Chondrocyte (in vitro differentiated cells): ENCODE data around the gene KCNK7. TPM values are rescaled to one million over a fixed set of nuclear protein-coding genes. Genes with fewer than 3 reads are reported as not detected.
A peak's percentile ranks its signal among the peaks of the same experiment; 100 is the strongest.

Experiments used
- DNase-seq: peaks from one replicate; pipeline ENCODE4 v3.0.0; 2021; ENCODE audit warnings: mixed read lengths, low spot score
- H3K27ac Mint-ChIP-seq: one replicate; pipeline ENCODE4 v1.8.0; 2021; ENCODE audit warnings: mild to moderate bottlenecking, moderate library complexity, mixed read lengths; ENCODE audit not compliant: unreplicated experiment
- H3K27me3 Mint-ChIP-seq: 2 replicates; pipeline ENCODE4 v1.8.0; 2021; ENCODE audit warnings: low read depth, mixed read lengths
- H3K36me3 Mint-ChIP-seq: 2 replicates; pipeline ENCODE4 v1.8.0; 2021; ENCODE audit warnings: low read depth, mixed read lengths
- H3K4me1 Mint-ChIP-seq: 2 replicates; pipeline ENCODE4 v1.8.0; 2021; ENCODE audit warnings: low read depth, mild to moderate bottlenecking, mixed read lengths
- H3K4me3 Mint-ChIP-seq: one replicate; pipeline ENCODE4 v1.8.0; 2021; ENCODE audit warnings: mild to moderate bottlenecking, moderate library complexity, mixed read lengths; ENCODE audit not compliant: unreplicated experiment
- H3K9me3 Mint-ChIP-seq: 2 replicates; pipeline ENCODE4 v1.8.0; 2021; ENCODE audit warnings: low read depth, mixed read lengths
- CTCF ChIP-seq: fragments of 200-600 bp; sonication (generic); IDR thresholded peaks from 2 replicates; pipeline ENCODE4 v1.5.0; 2021; ENCODE audit warnings: antibody characterized with exemption, mild to moderate bottlenecking, moderate library complexity
- total RNA-seq: library from RNA; stranded (reverse); gene quantifications from 3 replicates; pipeline ENCODE4 v1.2.1, GENCODE V29; 2021

Gene KCNK7
- total RNA-seq, 1 donor from 2014 or later = 0.22 TPM

- Mint-ChIP-seq H3K9me3 (no peaks in the 10 kb centered on the region), H3K27ac (no peak overlapping the region), H3K4me3 (no peak overlapping the region), H3K36me3 (peaks cover 9% of the 10 kb centered on the region), H3K27me3 (no peaks in the 10 kb centered on the region), H3K4me1 (peaks cover 5% of the 10 kb centered on the region)
- TF ChIP-seq CTCF = no peak
- DNase-seq = no peak
Measured at GRCh38 chr11:65598258-65598699, 2.7 kb upstream of the KCNK7 start.

GRCh38 chr11:65596520-65596919, 920 bp upstream of the KCNK7 start:
- H3K36me3 Mint-ChIP-seq = peaks cover 8% of the 10 kb centered on the region
- no peak overlapping the region for H3K27ac Mint-ChIP-seq
- DNase-seq = no peak
- TF ChIP-seq CTCF = no peak
- peaks cover 5% of the 10 kb centered on the region for H3K4me1 Mint-ChIP-seq
- no peaks in the 10 kb centered on the region for H3K27me3 Mint-ChIP-seq
- no peak overlapping the region for H3K4me3 Mint-ChIP-seq
- no peaks in the 10 kb centered on the region for H3K9me3 Mint-ChIP-seq

- no peak for DNase-seq
- peaks cover 10% of the 10 kb centered on the region for H3K4me1 Mint-ChIP-seq
- H3K9me3 Mint-ChIP-seq = no peaks in the 10 kb centered on the region
- H3K27ac Mint-ChIP-seq = no peak overlapping the region
- H3K36me3 Mint-ChIP-seq = peaks cover 10% of the 10 kb centered on the region
- no peak for TF ChIP-seq CTCF
- H3K4me3 Mint-ChIP-seq = no peak overlapping the region
- no peaks in the 10 kb centered on the region for H3K27me3 Mint-ChIP-seq
Measured at GRCh38 chr11:65595131-65595530, 469 bp downstream of the KCNK7 start.

- peak; percentile 82 for TF ChIP-seq CTCF
- Mint-ChIP-seq H3K27me3 (no peaks in the 10 kb centered on the region), H3K9me3 (no peaks in the 10 kb centered on the region), H3K36me3 (peaks cover 6% of the 10 kb centered on the region), H3K27ac (no peak overlapping the region), H3K4me3 (no peak overlapping the region), H3K4me1 (peaks cover 10% of the 10 kb centered on the region)
- no peak for DNase-seq
Measured at GRCh38 chr11:65593518-65594414, 1.8 kb downstream of the KCNK7 start.

- DNase-seq = no peak
- Mint-ChIP-seq H3K27ac (no peak overlapping the region), H3K4me3 (no peak overlapping the region), H3K36me3 (peaks cover 6% of the 10 kb centered on the region), H3K9me3 (no peaks in the 10 kb centered on the region), H3K4me1 (peaks cover 15% of the 10 kb centered on the region), H3K27me3 (no peaks in the 10 kb centered on the region)
- TF ChIP-seq CTCF = no peak
Measured at GRCh38 chr11:65592858-65593517, 2.6 kb downstream of the KCNK7 start.
